ENCODE measurements around the gene IER3.

DNA sequence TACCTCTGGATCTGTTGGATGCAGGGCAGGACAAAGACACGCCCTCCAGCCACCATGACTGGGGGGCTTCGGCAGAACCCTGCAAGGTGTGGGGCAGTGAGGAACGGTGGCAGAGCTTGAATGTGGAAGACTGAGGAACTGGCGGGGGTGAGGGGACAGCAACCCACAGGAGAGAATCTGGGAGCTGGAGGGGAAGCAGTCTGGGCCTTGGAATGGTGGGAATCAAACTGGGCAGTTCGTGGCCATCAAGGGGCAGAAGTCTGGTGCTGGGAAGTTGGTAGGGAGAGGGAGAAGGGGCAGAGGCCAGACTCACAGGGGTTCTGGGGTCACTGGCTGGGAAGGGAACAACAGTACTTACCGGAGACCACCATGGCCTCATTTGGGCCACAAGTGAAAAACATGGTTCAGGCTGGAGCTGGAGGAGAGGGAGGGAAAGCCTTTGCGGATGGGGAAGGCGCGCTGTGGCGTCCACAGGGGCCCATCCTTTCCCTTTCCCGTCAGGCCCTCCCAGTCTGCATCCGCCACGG lies 2.5 kb downstream of the IER3 start:
- TF ChIP-seq POLR2A (conservative IDR thresholded peaks at IDR 0.05) (no peak), EZH2 (IDR thresholded peaks at IDR 0.05; ENCODE audit: borderline replicate concordance, low read depth, low read length) (no peak)
- TF ChIP-seq, protein P1, sequence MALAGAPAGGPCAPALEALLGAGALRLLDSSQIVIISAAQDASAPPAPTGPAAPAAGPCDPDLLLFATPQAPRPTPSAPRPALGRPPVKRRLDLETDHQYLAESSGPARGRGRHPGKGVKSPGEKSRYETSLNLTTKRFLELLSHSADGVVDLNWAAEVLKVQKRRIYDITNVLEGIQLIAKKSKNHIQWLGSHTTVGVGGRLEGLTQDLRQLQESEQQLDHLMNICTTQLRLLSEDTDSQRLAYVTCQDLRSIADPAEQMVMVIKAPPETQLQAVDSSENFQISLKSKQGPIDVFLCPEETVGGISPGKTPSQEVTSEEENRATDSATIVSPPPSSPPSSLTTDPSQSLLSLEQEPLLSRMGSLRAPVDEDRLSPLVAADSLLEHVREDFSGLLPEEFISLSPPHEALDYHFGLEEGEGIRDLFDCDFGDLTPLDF (CRISPR knock-in tag; IDR thresholded peaks at IDR 0.05) = no peak
- TF ChIP-seq, protein P2, sequence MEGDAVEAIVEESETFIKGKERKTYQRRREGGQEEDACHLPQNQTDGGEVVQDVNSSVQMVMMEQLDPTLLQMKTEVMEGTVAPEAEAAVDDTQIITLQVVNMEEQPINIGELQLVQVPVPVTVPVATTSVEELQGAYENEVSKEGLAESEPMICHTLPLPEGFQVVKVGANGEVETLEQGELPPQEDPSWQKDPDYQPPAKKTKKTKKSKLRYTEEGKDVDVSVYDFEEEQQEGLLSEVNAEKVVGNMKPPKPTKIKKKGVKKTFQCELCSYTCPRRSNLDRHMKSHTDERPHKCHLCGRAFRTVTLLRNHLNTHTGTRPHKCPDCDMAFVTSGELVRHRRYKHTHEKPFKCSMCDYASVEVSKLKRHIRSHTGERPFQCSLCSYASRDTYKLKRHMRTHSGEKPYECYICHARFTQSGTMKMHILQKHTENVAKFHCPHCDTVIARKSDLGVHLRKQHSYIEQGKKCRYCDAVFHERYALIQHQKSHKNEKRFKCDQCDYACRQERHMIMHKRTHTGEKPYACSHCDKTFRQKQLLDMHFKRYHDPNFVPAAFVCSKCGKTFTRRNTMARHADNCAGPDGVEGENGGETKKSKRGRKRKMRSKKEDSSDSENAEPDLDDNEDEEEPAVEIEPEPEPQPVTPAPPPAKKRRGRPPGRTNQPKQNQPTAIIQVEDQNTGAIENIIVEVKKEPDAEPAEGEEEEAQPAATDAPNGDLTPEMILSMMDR (IDR thresholded peaks at IDR 0.05 in 2 of 3, conservative IDR thresholded peaks at IDR 0.05 in 1 of 3; ENCODE audit: insufficient read depth in 2 of 3, low read depth in 1 of 3, low read length in 3 of 3) = no peak
